HCT116 (cell line): Measurements from ENCODE around the gene SLC7A10. TPM values are rescaled to one million over a fixed set of nuclear protein-coding genes. Genes with fewer than 3 reads are reported as not detected.

Source experiments
- ATAC-seq: fragments of 200-7000 bp; cut with Tn5 transposase; 2 replicates; pipeline ENCODE4 v1.9.1; 2020; ENCODE audit warnings: mild to moderate bottlenecking, moderate library complexity
- BruUV-seq: library from RNA; stranded (reverse); fragments of 400-500 nt; replicated peaks from 2 replicates; lab custom pipeline; 2021; lab: Mats Ljungman, UMichigan
- CTCF ChIA-PET: fragments of 300-600 bp; sonication (Branson Sonifier 250); formaldehyde crosslinking; loops from one replicate; lab custom pipeline; 2021; ENCODE audit warnings: antibody characterized with exemption; lab: Charles Lee
- POLR2A ChIA-PET: fragments of 300-600, 350-600 bp; sonication (Branson Sonifier 250); formaldehyde crosslinking; loops from one replicate; lab custom pipeline; 2021; ENCODE audit warnings: antibody characterized with exemption; lab: Charles Lee
- RAD21 ChIA-PET, 2 experiments: fragments of 300-600 bp; sonication (Branson Sonifier 250); formaldehyde crosslinking; loops; one replicate each; lab custom pipeline; 2023; ENCODE audit warnings: low total read pairs in 2 of 2; ENCODE audit not compliant: uncharacterized antibody in 2 of 2, unreplicated experiment in 2 of 2, low non-redundant PET in 1 of 2; lab: Charles Lee
- DNase-seq: peaks from one replicate; pipeline ENCODE4 v3.0.0-alpha.2; 2010; ENCODE audit warnings: low read depth, low spot score
- H2AFZ ChIP-seq: fragments of 200-600 bp; shearing (Covaris generic), sonication (generic); 2 replicates; pipeline ENCODE4 v1.6.1; 2017; ENCODE audit warnings: low read depth, mixed run types, mixed read lengths, antibody characterized with exemption, low read length; ENCODE audit not compliant: poor library complexity, severe bottlenecking
- H3K27ac ChIP-seq: 2 replicates; pipeline ENCODE4 v1.5.1; 2012; ENCODE audit warnings: low read depth, low read length
- H3K27me3 ChIP-seq: fragments of 200-600 bp; sonication (generic); 2 replicates; pipeline ENCODE4 v1.6.1; 2016; ENCODE audit warnings: mixed run types, low read length, mixed read lengths; ENCODE audit not compliant: insufficient read depth
- H3K36me3 ChIP-seq, 2 experiments: fragments of 200-500 bp in 1 of 2; fragments of 200-600 bp in 1 of 2; sonication (Bioruptor generic) in 1 of 2; sonication (generic) in 1 of 2; 2 replicates each; pipeline versions ENCODE4 v1.5.1 to v1.6.1; 2014 to 2016; ENCODE audit warnings: low read length in 2 of 2, inconsistent platforms in 1 of 2, mixed read lengths in 1 of 2, mixed run types in 1 of 2; ENCODE audit not compliant: insufficient read depth in 2 of 2, control insufficient read depth in 1 of 2
- H3K4me1 ChIP-seq, 2 experiments: fragments of 200-600 bp in 1 of 2; sonication (generic) in 1 of 2; 2 replicates each; pipeline versions ENCODE4 v1.5.1 to v1.6.1; 2012 to 2017; ENCODE audit warnings: low read length in 2 of 2, inconsistent platforms in 1 of 2, mild to moderate bottlenecking in 1 of 2, mixed read lengths in 1 of 2, mixed run types in 1 of 2, moderate library complexity in 1 of 2; ENCODE audit not compliant: insufficient read depth in 2 of 2, control insufficient read depth in 1 of 2
- H3K4me2 ChIP-seq: fragments of 200-600 bp; sonication (generic); 2 replicates; pipeline ENCODE4 v1.6.1; 2017; ENCODE audit warnings: mixed run types, low read length, mixed read lengths
- H3K4me3 ChIP-seq, 2 experiments: fragments of 200-600 bp in 1 of 2; sonication (generic) in 1 of 2; replicated peaks in 1 of 2; 2 replicates each; pipeline ENCODE4 v1.5.1; 2011 to 2016; ENCODE audit warnings: low read length in 2 of 2, control low read depth in 1 of 2, low read depth in 1 of 2, mild to moderate bottlenecking in 1 of 2, mixed read lengths in 1 of 2, mixed run types in 1 of 2
- H3K79me2 ChIP-seq: fragments of 200-600 bp; sonication (generic); 2 replicates; pipeline ENCODE4 v1.6.1; 2017; ENCODE audit warnings: mild to moderate bottlenecking, mixed run types, low read length, moderate library complexity, mixed read lengths; ENCODE audit not compliant: insufficient read depth
- H3K9ac ChIP-seq: fragments of 200-600 bp; sonication (generic); 2 replicates; pipeline ENCODE4 v1.6.1; 2016; ENCODE audit warnings: low read length, mixed read lengths
- H3K9me2 ChIP-seq: fragments of 200-600 bp; sonication (generic), shearing (Covaris generic); 2 replicates; pipeline ENCODE4 v1.6.1; 2017; ENCODE audit warnings: mixed run types, mild to moderate bottlenecking, moderate library complexity; ENCODE audit not compliant: insufficient read depth
- H3K9me3 ChIP-seq, 2 experiments: fragments of 200-500 bp in 1 of 2; fragments of 200-600 bp in 1 of 2; sonication (Bioruptor generic) in 1 of 2; sonication (generic) in 1 of 2; 2 replicates each; pipeline ENCODE4 v1.6.1; 2014 to 2017; ENCODE audit warnings: low read length in 2 of 2, mixed read lengths in 2 of 2, inconsistent platforms in 1 of 2, low read depth in 1 of 2, mild to moderate bottlenecking in 1 of 2, mixed run types in 1 of 2, moderate library complexity in 1 of 2; ENCODE audit not compliant: control insufficient read depth in 1 of 2, insufficient read depth in 1 of 2
- H4K20me1 ChIP-seq: fragments of 200-600 bp; sonication (generic), shearing (Covaris generic); 2 replicates; pipeline ENCODE4 v1.6.1; 2017; ENCODE audit warnings: mixed run types, mild to moderate bottlenecking, moderate library complexity; ENCODE audit not compliant: insufficient read depth
- CBX3 ChIP-seq: IDR thresholded peaks from 2 replicates; pipeline ENCODE4 v1.6.1; 2012; ENCODE audit warnings: low read depth
- ELF1 ChIP-seq: IDR thresholded peaks from 2 replicates; pipeline ENCODE4 v1.6.1; 2012; ENCODE audit warnings: low read depth, borderline replicate concordance
- FOSL1 ChIP-seq: IDR thresholded peaks from 2 replicates; pipeline ENCODE4 v1.6.1; 2012; ENCODE audit warnings: low read depth
- POLR2AphosphoS5 ChIP-seq: IDR thresholded peaks from 2 replicates; pipeline ENCODE4 v1.6.1; 2011; ENCODE audit warnings: mild to moderate bottlenecking, low read depth, low read length, moderate library complexity
- RAD21 ChIP-seq: IDR thresholded peaks from 2 replicates; pipeline ENCODE4 v1.6.1; 2012; ENCODE audit warnings: low read depth, mild to moderate bottlenecking
- SP1 ChIP-seq: IDR thresholded peaks from 2 replicates; pipeline ENCODE4 v1.6.1; 2012; ENCODE audit warnings: low read depth
- YY1 ChIP-seq: IDR thresholded peaks from 2 replicates; pipeline ENCODE4 v1.6.1; 2011; ENCODE audit warnings: low read length, low read depth, moderate library complexity, mild to moderate bottlenecking; ENCODE audit not compliant: insufficient replicate concordance; ENCODE audit errors: extremely low read depth
- ZNF274 ChIP-seq: fragments of 200-500 bp; sonication (Bioruptor generic); IDR thresholded peaks from 2 replicates; pipeline ENCODE4 v1.6.1; 2014; ENCODE audit warnings: mild to moderate bottlenecking, low read depth, low read length, inconsistent platforms
- intact Hi-C: fragments of 100-400 bp; cut with micrococcal nuclease; formaldehyde crosslinking; loops from 2 replicates; pipeline ENCODE4 v1.10.0; 2022
- total RNA-seq: library from RNA; stranded (reverse); gene quantifications from one replicate; pipeline ENCODE4 v1.2.1, GENCODE V29; 2021; ENCODE audit not compliant: unreplicated experiment
- TF ChIP-seq, protein P1 (sequence below): IDR thresholded peaks from 2 replicates; pipeline ENCODE4 v1.6.1; 2011; ENCODE audit warnings: mild to moderate bottlenecking, low read length, moderate library complexity; ENCODE audit not compliant: insufficient replicate concordance; ENCODE audit errors: extremely low read depth
- TF ChIP-seq, protein P2 (sequence below): IDR thresholded peaks from 2 replicates; pipeline ENCODE4 v1.6.1; 2012
- TF ChIP-seq, protein P3 (sequence below), 3 experiments: fragments of 200-600 bp in 1 of 3; sonication (generic) in 1 of 3; IDR thresholded peaks in 2 of 3; conservative IDR thresholded peaks in 1 of 3; 2 replicates each; pipeline ENCODE4 v1.5.1; 2012 to 2017; ENCODE audit warnings: low read depth in 2 of 3, low read length in 2 of 3, antibody characterized with exemption in 1 of 3, borderline replicate concordance in 1 of 3, control low read depth in 1 of 3, mild to moderate bottlenecking in 1 of 3, mixed read lengths in 1 of 3, mixed run types in 1 of 3, moderate library complexity in 1 of 3; ENCODE audit not compliant: insufficient read depth in 1 of 3

Gene SLC7A10
- total RNA-seq, 1 experiment from 2014 or later, result 0.25 TPM

DNA sequence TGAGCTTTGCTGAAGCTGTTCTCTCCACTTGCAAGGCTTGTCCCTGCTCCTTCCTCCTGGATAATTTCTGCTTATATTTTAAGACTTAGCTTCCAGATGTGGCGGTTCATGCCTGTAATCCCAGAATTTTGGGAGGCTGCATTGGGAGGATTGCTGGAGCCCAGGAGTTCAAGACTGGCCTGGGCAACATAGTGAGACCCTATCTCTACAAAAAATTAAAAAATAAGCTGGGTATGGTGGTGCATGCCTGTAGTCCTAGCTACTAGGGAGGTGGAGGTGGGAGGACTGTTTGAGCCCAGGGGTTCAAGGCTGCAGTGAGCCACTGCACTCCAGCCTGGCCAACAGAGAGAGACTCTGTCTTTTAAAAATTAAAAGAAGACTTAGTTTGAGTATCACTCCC, 45.1 kb upstream of the SLC7A10 start:
- Histone ChIP-seq H3K79me2 (no peaks in the 10 kb centered on the region), H3K4me2 (no peak overlapping the region), H2AFZ (no peak overlapping the region), H3K4me3 (no peak overlapping the region), H3K9me3 (no peaks in the 10 kb centered on the region), H3K9ac (no peak overlapping the region), H3K27me3 (no peaks in the 10 kb centered on the region), H3K27ac (no peak overlapping the region), H3K4me1 (peaks cover 12% of the 10 kb centered on the region in 2 experiments; a peak in 3 of 4 replicates), H3K9me2 (no peaks in the 10 kb centered on the region), H3K36me3 (no peaks in the 10 kb centered on the region), H4K20me1 (no peaks in the 10 kb centered on the region)
- ChIA-PET CTCF (no interaction called here), POLR2A (no interaction called here), RAD21 (no interaction called here)
- TF ChIP-seq CBX3 (no peak), YY1 (no peak), POLR2AphosphoS5 (no peak), FOSL1 (no peak)
- TF ChIP-seq, protein P1, sequence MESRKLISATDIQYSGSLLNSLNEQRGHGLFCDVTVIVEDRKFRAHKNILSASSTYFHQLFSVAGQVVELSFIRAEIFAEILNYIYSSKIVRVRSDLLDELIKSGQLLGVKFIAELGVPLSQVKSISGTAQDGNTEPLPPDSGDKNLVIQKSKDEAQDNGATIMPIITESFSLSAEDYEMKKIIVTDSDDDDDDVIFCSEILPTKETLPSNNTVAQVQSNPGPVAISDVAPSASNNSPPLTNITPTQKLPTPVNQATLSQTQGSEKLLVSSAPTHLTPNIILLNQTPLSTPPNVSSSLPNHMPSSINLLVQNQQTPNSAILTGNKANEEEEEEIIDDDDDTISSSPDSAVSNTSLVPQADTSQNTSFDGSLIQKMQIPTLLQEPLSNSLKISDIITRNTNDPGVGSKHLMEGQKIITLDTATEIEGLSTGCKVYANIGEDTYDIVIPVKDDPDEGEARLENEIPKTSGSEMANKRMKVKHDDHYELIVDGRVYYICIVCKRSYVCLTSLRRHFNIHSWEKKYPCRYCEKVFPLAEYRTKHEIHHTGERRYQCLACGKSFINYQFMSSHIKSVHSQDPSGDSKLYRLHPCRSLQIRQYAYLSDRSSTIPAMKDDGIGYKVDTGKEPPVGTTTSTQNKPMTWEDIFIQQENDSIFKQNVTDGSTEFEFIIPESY, result no peak
- DNase-seq (no peak), ATAC-seq (no peak)
- no TSS peak for BruUV-seq
- intact Hi-C loops, result no loop called here

DNA sequence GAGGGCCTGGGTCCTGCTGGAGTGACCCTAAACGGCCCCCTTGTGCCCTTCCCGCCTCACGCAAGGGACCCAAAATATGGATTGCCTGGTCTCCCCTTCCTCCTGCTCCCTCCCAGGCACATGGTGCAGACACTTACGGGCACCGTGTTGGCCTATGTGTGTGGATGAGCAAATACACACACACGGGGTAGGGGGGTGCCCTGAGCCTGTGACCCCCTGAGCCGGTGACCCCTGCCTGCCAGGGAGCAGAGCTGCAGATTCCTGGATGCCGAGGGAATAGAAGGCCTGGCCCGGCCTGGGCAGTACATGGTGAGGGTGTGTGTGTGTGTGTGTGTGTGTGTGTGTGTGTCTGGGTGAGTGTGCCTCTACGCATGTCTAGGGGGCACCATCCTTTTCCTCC, 43.4 kb upstream of the SLC7A10 start:
- RAD21 ChIA-PET, result no interaction called here
- TF ChIP-seq, protein P2, sequence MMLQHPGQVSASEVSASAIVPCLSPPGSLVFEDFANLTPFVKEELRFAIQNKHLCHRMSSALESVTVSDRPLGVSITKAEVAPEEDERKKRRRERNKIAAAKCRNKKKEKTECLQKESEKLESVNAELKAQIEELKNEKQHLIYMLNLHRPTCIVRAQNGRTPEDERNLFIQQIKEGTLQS, result no peak
- TF ChIP-seq ELF1 (no peak), FOSL1 (no peak), SP1 (no peak), ZNF274 (no peak), RAD21 (no peak)
- TF ChIP-seq, protein P1, result no peak
- TF ChIP-seq, protein P3, sequence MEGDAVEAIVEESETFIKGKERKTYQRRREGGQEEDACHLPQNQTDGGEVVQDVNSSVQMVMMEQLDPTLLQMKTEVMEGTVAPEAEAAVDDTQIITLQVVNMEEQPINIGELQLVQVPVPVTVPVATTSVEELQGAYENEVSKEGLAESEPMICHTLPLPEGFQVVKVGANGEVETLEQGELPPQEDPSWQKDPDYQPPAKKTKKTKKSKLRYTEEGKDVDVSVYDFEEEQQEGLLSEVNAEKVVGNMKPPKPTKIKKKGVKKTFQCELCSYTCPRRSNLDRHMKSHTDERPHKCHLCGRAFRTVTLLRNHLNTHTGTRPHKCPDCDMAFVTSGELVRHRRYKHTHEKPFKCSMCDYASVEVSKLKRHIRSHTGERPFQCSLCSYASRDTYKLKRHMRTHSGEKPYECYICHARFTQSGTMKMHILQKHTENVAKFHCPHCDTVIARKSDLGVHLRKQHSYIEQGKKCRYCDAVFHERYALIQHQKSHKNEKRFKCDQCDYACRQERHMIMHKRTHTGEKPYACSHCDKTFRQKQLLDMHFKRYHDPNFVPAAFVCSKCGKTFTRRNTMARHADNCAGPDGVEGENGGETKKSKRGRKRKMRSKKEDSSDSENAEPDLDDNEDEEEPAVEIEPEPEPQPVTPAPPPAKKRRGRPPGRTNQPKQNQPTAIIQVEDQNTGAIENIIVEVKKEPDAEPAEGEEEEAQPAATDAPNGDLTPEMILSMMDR (IDR thresholded peaks at IDR 0.05 in 2 of 3, conservative IDR thresholded peaks at IDR 0.05 in 1 of 3; ENCODE audit: borderline replicate concordance in 1 of 3, insufficient read depth in 1 of 3, low read depth in 2 of 3, low read length in 2 of 3), result no peak
- DNase-seq (no peak), ATAC-seq (no peak)
- H4K20me1 ChIP-seq, result no peaks in the 10 kb centered on the region
- no peak overlapping the region for H3K4me3 ChIP-seq
- H3K27me3 ChIP-seq, result no peaks in the 10 kb centered on the region
- CTCF ChIA-PET, result no interaction called here
- intact Hi-C loops, result no loop called here
- H3K36me3 ChIP-seq, result no peaks in the 10 kb centered on the region
- peaks cover 4 to 5% of the 10 kb centered on the region in 2 experiments; a peak in 3 of 4 replicates for H3K4me1 ChIP-seq
- H3K27ac ChIP-seq, result no peak overlapping the region
- no peaks in the 10 kb centered on the region for H3K79me2 ChIP-seq
- H3K9me3 ChIP-seq, result no peaks in the 10 kb centered on the region
- H3K9me2 ChIP-seq, result no peaks in the 10 kb centered on the region
- no peak overlapping the region for H3K4me2 ChIP-seq
- no peak overlapping the region for H3K9ac ChIP-seq
- POLR2A ChIA-PET, result no interaction called here
- H2AFZ ChIP-seq, result no peak overlapping the region
- BruUV-seq, result no TSS peak
